Mucosa of rectum (tissue), 2 donors: ENCODE measurements around the gene KCNIP3.

ENCODE experiments used
- H3K27ac ChIP-seq, 2 donors: one replicate each; pipeline ENCODE4 v1.7.0; 2013; ENCODE audit warnings: inconsistent platforms in 2 of 2, low read depth in 2 of 2, low read length in 2 of 2
- H3K27me3 ChIP-seq, 2 donors: one replicate each; pipeline ENCODE4 v1.7.0; 2013; ENCODE audit warnings: low read length in 2 of 2; ENCODE audit not compliant: control insufficient read depth in 2 of 2, insufficient read depth in 2 of 2
- H3K36me3 ChIP-seq, 2 donors: one replicate each; pipeline ENCODE4 v1.7.0; 2013; ENCODE audit warnings: low read length in 2 of 2; ENCODE audit not compliant: control insufficient read depth in 2 of 2, insufficient read depth in 2 of 2
- H3K4me1 ChIP-seq, 2 donors: one replicate each; pipeline ENCODE4 v1.7.0; 2013; ENCODE audit warnings: low read length in 2 of 2, mild to moderate bottlenecking in 1 of 2; ENCODE audit not compliant: control insufficient read depth in 2 of 2, insufficient read depth in 2 of 2
- H3K4me3 ChIP-seq, 2 donors: one replicate each; pipeline ENCODE4 v1.7.0; 2013; ENCODE audit warnings: low read length in 2 of 2
- H3K9ac ChIP-seq, 2 donors: one replicate each; pipeline ENCODE4 v1.7.0; 2013; ENCODE audit warnings: low read length in 2 of 2, low read depth in 1 of 2, mild to moderate bottlenecking in 1 of 2
- H3K9me3 ChIP-seq, 2 donors: one replicate each; pipeline ENCODE4 v1.7.0; 2013; ENCODE audit warnings: low read length in 2 of 2; ENCODE audit not compliant: control insufficient read depth in 2 of 2
- donor health status: healthy.
- donor health status: Normal muscosa, but diverticular disease.

The KCNIP3 gene

DNA sequence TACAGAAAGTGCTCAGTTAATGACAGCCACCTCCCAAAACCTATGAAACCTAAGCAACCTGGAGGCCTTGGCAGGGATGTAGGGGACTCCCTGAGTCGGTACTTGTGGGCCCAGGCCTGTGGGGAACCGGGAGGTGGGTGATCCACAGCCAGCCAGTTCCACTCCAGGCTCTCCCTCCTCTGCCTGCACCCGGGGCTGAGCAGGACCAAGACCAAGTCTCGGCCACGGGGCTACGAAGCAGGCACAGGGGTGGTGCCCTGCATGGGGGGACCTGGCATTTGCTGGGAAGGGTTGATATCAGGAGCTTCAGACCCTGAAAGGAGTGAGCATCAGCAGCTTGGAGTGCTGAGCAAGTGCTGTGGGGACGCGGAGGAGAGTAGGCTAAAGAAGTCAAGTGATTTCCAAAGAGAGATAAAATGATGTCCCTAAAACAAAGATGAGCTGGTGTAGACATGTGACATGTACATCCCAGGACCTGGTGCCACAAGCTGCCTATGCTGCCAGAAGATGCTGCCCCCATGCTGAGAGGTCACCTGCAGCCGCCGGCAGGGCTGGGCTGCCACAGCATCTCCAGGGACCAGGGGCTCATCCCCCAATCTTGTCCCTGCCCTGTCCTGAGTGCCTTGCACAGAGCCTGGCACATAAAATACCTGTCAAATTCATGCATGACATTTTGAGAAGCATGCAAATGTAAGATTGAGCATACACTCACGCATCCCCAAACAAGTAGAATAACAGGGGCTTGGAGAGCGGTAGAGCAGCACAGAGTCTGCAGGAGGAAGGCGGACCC lies 21.5 kb downstream of the KCNIP3 start:
- no peaks in the 10 kb centered on the region for H3K9me3 ChIP-seq
- no peaks in the 10 kb centered on the region for H3K4me1 ChIP-seq
- no peaks in the 10 kb centered on the region for H3K27me3 ChIP-seq
- H3K27ac ChIP-seq, result no peak overlapping the region
- H3K9ac ChIP-seq, result no peak overlapping the region
- H3K4me3 ChIP-seq, result no peak overlapping the region
- H3K36me3 ChIP-seq, result no peaks in the 10 kb centered on the region

DNA sequence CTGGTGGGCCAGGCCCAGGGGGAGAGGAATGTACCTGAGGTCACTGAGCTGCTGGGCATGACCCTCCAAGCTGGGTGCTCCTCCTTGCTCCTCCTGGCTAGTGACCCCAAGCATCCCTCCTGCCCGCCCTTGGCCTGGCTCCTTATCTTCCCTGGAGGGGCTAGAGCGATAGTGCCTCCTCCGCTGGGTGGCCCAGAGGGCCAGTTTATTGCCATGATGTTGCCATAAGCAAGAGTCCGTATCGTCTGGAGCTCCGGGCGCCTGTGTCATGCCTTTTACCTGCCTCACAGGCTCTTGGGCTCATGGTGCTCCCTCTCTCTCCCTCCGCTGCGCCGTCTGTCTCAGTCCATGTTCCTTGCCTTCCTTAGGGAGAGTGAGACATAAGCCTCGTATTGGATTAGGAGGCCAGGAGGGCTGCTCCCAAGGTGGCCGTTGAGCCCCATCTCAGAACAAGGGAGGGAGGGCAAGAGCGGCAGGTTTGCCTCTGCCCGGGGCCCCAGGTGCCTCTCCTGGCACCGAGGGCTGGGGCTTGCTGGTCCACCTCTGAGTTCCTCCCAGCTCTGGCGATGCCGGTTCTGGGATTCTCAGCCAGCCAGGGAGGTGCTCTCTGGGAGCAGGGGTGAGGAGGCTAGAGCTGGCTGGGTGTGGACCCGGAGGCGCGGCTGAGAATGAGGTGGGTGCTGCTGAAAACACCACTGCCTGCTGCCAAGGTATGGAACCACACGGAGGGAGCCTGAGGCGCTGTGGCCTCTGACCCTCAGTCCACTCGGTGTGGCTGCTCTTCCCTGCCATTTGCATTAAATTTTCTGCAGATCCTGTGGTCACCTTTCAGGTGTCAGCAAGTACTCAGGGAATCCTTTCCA lies 22.6 kb downstream of the KCNIP3 start:
- Histone ChIP-seq H3K27ac (no peak overlapping the region), H3K4me1 (no peaks in the 10 kb centered on the region), H3K9ac (no peak overlapping the region), H3K4me3 (no peak overlapping the region), H3K27me3 (no peaks in the 10 kb centered on the region), H3K36me3 (no peaks in the 10 kb centered on the region), H3K9me3 (no peaks in the 10 kb centered on the region)

DNA sequence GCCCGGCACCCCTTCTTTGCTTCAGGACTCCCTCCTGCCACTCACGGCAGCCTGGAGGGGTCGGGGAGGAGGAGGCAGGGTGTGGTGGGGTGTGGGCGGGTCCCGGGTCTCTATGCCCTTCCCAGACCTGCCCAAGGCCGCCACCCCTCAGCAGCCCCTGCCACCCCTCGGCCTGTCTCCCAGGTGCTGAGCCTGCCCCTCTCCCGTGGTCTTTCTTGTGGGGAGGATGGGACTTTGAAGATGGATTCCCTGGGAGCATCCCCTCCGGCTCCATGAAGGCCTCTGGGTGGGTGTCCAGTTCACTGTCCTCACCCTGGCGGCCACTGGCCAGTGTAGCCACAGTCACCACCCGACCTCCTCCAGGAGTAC lies 23.2 kb downstream of the KCNIP3 start:
- Histone ChIP-seq H3K9me3 (no peaks in the 10 kb centered on the region), H3K36me3 (no peaks in the 10 kb centered on the region), H3K4me3 (no peak overlapping the region), H3K4me1 (no peaks in the 10 kb centered on the region), H3K27me3 (no peaks in the 10 kb centered on the region), H3K9ac (no peak overlapping the region), H3K27ac (no peak overlapping the region)

DNA sequence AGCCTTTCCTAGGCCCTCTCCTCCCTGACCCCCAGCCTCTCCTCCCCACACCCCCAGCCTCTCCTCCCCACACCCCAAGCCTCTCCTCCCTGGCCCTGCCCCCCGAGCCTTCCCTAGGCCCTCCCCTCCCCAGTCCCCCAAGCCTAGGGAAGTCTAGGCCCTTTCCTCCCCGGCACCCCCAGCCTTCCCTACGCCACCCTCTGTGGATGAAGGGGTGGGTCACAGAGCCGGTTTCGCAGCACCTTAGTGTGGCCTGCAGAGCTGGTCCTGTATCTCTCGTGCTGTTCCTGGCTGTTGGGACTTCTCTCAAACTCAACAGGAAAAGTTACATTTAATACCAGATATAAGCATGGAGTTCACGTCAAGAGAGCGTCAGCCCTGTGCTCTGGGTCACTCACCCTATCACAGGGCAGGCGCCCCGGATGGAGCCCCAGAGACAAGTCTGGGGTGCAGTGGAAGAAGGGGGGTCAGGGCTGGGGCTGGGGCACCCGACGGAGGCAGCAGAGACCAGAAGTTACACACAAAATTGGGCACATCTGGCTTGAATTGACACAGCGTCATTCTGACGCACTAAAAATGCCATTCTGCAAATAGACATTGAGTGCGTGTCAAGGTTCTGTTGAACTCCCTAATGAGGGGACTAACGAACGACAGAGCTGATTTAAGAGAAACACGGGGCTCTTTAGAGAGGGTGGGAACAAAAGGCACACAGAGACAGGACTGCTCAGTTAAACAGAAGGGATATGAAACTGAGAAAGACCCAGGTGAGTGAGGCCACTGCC lies 24.0 kb downstream of the KCNIP3 start:
- H3K9me3 ChIP-seq, result no peaks in the 10 kb centered on the region
- no peak overlapping the region for H3K4me3 ChIP-seq
- H3K4me1 ChIP-seq, result no peaks in the 10 kb centered on the region
- no peaks in the 10 kb centered on the region for H3K27me3 ChIP-seq
- no peak overlapping the region for H3K9ac ChIP-seq
- no peak overlapping the region for H3K27ac ChIP-seq
- H3K36me3 ChIP-seq, result no peaks in the 10 kb centered on the region

DNA sequence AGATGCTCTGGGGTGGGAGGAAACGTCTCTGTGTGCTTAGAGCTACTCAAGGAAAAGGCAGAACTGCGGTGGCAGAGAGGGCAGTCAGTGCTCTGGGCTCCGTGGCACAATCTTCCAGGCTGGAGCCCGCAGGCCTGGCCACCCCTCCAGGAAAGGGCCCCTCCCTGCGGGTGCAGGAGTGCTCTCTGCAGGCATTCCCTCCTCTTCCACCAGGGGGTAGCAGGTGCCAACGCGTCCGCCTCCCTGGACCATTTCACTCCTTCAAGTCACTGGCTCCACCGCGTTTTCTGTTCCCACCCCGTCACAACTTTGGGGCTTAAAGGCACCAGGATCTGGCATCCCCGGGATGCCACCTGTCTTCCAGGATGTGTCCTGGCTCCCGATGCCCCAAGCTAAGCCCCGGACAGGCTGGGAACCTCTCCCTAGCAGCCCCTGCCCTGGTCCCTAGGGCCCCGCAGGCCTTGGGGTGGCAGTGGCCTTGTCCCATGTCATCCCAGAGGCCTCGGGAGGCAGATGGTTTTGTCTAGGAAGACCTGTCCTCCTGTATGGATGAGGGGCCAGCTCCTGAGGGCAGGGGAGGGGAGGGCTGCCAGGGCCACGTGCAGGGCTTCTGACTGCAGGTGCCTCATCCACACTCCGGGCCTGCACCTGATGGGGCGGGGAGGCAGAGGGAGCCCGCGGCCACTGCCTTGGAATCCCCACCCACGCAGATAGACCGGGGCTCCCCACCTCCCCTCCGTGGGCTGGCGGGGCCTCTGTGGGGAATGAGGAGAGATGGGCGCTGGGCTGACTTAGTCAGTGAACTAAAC lies 26.4 kb downstream of the KCNIP3 start:
- Histone ChIP-seq H3K4me1 (no peaks in the 10 kb centered on the region), H3K4me3 (no peak overlapping the region), H3K27me3 (no peaks in the 10 kb centered on the region), H3K9ac (no peak overlapping the region), H3K9me3 (no peaks in the 10 kb centered on the region), H3K36me3 (no peaks in the 10 kb centered on the region), H3K27ac (no peak overlapping the region)

DNA sequence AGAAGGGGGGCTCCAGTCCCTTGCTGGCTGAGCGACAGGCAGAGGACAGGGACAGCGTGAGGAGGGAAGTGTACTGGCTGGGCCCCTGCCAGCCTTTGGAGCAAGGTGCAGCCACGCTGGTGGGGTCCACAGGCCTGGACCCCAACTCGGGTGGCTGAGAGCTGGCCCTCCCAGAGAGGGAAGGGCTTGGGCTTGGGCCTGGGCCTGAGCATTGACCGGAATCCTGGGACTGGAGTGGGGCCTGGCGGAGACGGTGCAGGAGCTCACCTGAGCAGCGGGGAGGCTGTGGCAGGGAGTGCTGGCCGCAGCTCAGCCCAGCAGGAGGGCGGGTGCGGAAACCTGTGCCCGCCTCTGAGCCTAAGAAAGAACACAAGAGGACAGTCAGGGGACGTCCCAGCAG lies 27.9 kb downstream of the KCNIP3 start:
- Histone ChIP-seq H3K4me3 (no peak overlapping the region), H3K4me1 (no peaks in the 10 kb centered on the region), H3K27me3 (no peaks in the 10 kb centered on the region), H3K27ac (no peak overlapping the region), H3K9ac (no peak overlapping the region), H3K9me3 (no peaks in the 10 kb centered on the region), H3K36me3 (no peaks in the 10 kb centered on the region)

DNA sequence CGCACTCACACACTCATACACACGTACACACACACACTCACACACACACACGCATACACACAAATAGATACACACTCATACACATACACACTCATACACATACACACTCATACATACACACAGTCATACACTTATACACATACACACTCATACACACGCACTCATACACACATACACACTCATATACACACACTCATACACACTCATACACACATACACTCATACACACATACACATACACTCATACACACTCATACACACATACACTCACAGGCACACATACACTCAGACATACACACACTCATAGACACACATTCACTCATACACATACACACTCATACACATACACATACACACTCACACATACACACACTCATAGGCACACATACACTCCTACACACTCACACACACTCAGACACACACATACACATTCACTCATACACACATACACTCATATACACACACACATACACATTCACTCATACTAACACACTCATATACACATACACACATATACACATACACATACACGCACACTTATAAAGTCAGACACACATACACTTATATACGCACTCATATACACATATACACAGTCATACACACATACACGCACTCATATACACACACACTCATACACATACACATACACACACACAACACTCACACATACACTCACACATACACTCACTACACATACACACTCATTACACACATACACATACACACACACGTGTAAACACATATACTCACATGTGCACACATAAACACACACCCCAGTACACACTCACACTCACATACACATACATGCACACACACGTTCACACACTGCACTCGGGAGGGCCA lies 28.7 kb downstream of the KCNIP3 start:
- H3K36me3 ChIP-seq, result no peaks in the 10 kb centered on the region
- no peaks in the 10 kb centered on the region for H3K27me3 ChIP-seq
- no peaks in the 10 kb centered on the region for H3K4me1 ChIP-seq
- H3K9ac ChIP-seq, result no peak overlapping the region
- no peak overlapping the region for H3K4me3 ChIP-seq
- H3K27ac ChIP-seq, result no peak overlapping the region
- H3K9me3 ChIP-seq, result no peaks in the 10 kb centered on the region

DNA sequence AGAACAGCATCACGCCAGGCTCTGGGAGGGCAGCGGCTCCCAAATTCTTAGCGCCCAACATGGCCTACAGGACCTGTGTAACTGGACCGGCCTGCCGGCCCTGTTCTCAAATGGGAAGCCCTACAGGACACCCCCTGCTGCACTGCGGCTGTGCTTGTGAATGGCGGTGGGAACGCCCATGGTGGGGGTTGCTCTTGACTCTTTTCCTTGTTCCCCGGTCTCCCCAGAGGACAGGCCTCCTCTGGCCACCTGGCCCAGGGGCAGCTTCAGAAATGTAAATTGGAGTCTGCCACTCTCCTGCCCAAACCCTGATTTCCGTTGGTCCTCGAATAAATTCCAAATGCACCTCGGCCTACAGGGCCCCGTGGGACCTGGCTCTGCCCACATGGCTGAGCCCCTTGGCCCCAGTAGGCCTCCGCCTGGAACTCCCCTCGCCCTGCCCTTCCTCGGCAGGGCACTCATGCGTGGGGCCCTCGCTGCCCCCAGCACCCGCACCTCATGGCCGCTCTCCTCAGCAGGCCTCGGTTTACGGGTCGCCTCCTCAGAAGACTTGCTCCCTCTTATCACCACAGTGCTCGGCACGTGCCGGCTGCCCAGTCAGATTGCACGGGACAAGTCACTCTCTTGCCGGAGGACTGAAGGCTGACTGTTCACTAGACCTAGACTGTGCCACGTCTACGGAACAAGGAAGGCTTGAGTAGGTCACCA lies 29.4 kb downstream of the KCNIP3 start:
- no peaks in the 10 kb centered on the region for H3K27me3 ChIP-seq
- no peaks in the 10 kb centered on the region for H3K36me3 ChIP-seq
- no peaks in the 10 kb centered on the region for H3K9me3 ChIP-seq
- H3K9ac ChIP-seq, result no peak overlapping the region
- H3K4me1 ChIP-seq, result no peaks in the 10 kb centered on the region
- H3K4me3 ChIP-seq, result no peak overlapping the region
- H3K27ac ChIP-seq, result no peak overlapping the region

DNA sequence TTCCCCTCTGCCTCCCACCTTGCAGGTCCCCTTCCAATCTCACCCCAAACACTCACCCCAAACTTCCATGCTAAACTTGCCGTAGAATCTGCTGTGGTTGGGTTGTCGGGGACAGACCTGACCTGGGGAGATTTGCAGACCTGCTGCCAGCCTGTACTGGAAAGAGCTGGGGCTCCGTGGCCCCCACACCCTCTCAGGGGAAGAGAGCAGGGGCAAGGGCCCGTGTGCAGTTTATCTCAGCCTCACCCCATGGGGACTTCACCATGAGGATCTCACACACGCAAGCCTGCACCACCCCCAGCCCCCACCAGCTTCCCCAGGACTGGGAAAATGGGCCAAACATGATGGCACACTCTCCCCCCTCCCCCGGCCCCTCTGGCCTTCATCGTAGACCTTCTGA lies 30.7 kb downstream of the KCNIP3 start:
- no peak overlapping the region for H3K4me3 ChIP-seq
- H3K36me3 ChIP-seq, result no peaks in the 10 kb centered on the region
- H3K9me3 ChIP-seq, result no peaks in the 10 kb centered on the region
- H3K4me1 ChIP-seq, result no peaks in the 10 kb centered on the region
- H3K27ac ChIP-seq, result no peak overlapping the region
- no peaks in the 10 kb centered on the region for H3K27me3 ChIP-seq
- no peak overlapping the region for H3K9ac ChIP-seq
